Stimulated activated CD8-positive, alpha-beta memory T cell treated with anti-CD3 and anti-CD28 coated beads, Interleukin-4, amount 100 ng/mL, for 1 hour (primary cell): ENCODE results near the gene KRTAP5-5.
"Not testable (repeated sequence)": the region's sequence is repeated elsewhere in the genome, so short reads cannot be mapped to it uniquely, and the experiment has no call there.

ENCODE experiments used
- DNase-seq, 2 donors: peaks; one replicate each; pipeline ENCODE4 v3.0.0-alpha.2; 2020; ENCODE audit warnings: low read depth in 2 of 2, low spot score in 1 of 2

The KRTAP5-5 gene, protein sequence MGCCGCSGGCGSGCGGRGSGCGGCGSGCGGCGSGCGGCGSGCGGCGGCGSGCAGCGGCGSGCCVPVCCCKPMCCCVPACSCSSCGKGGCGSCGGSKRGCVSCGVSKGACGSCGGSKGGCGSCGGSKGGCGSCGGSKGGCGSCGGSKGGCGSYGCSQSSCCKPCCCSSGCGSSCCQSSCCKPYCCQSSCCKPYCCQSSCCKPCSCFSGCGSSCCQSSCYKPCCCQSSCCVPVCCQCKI

GRCh38 chr11:1629326-1630185 lies at the start of gene KRTAP5-5:
Gene KRTAP5-5, plus strand, starts transcription at chr11:1629775. Its CDS starts 66 bp downstream, at chr11:1629841.
- no peak for DNase-seq

DNA sequence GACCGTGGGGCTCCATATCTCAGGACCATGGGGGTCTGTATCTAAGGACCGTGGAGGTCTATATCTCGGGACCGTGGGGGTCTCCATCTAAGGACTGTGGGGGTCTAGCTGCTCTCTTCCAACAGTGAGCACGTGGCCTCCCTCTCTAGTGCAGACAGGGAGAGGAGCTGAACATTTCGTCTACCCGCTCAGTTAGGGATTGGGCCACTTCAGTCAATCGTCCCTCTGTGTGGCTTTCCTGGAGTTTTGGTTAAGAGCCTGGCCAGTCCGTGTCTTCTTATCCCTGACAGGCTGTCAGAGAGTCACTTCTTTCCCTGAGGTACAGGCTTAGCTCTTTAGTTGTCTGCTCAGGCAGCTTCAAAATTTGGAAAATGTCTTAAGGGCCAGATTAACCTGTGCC lies 47.6 kb upstream of the KRTAP5-5 start:
- no peak for DNase-seq

DNA sequence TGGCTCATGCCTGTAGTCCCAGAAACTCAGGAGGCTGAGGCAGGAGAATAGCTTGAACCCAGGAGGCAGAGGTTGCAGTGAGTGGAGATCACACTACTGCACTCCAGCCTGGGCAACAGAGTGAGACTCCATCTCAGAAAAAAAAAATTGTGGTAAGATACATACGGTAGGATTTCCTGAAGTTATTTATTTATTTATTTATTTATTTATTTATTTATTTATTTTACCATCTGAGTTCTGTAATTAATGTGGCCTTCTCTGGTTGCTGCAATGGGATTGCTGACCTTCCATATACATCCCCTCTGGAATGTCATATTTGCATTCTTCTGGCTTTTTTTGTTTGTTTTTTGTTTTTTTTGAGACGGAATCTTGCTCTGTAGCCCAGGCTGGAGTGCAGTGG lies 46.7 kb upstream of the KRTAP5-5 start:
- DNase-seq: not testable (repeated sequence)

GRCh38 chr11:1584661-1585370 lies 44.8 kb upstream of the KRTAP5-5 start, which contains the start of gene KRTAP5-1:
Gene KRTAP5-1, minus strand, starts transcription at chr11:1585283. Its CDS starts 34 bp downstream, at chr11:1585249.
- DNase-seq: not testable (repeated sequence)

DNA sequence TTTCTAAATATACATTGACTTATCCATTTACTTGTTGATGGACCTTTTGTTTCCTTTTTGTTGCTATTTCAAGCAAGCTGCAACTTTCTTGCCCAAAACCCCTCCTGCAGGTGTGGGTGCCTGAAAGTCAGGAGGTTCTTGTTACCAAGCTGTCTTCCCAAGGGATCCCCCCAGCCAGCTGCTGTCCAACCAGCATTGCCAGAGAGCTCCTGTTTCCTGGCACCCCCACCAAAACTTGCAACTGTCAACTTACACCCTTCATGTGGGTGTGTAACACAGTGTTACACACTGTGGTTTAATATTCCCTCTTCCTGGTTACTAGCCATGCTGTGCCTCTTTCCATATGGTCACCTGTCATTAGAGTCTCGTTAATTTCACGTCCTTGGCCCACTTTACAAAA lies 42.9 kb upstream of the KRTAP5-5 start:
- DNase-seq: no peak

GRCh38 chr11:1589191-1589963 lies 40.2 kb upstream of the KRTAP5-5 start:
- not testable (repeated sequence) for DNase-seq

DNA sequence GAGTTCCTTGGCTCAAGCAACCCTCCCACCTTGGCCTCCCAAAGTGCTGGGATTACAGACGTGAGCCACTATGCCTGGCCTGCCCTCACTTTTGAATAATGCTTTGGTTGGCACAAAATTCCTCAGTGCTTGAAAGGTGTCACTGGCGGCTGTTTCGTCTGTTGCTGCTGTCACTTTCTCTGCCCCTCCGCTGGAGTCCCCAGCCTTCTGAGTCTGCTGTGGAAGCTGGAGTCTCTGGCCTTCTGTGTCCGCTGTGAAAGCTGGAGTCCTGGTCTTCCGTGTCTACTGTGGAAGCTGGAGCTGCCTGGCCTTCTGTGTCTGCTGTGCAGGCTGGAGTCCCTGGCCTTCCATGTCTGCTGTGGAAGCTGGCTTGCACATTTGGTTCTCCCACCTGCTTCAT lies 39.6 kb upstream of the KRTAP5-5 start:
- DNase-seq: no peak

GRCh38 chr11:1592628-1593027 lies 36.9 kb upstream of the KRTAP5-5 start:
- DNase-seq: no peak

- DNase-seq: not testable (repeated sequence)
These were observed 33.5 kb upstream of the KRTAP5-5 start for GRCh38 chr11:1595994-1596575.

DNA sequence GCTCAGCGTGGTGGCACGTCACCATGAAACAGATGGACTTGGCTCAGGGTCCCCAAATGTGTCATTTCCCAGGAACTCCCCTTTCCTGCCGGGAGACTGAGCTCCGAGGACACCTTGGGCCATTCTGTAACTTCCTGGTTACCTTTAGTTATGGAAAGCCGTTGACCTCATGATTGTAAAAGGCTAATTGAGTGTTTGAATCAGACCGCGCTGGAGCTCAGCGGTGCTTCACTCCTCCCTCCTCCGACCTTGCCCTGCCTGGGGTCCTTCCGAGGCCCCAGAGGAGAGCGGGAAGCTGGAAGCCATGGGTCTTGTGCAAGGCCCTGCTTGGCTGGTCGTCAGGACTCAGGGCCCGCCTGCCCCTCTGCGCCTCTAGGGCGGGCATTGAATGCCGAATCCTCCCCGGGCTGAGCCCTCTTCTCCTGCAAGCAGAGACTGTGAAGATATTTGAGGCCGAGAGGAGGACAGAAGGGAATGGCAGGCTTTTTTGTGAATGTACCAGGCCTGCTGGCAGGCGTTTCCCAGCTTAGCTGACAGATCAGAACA lies 32.9 kb upstream of the KRTAP5-5 start:
- not testable (repeated sequence) for DNase-seq

GRCh38 chr11:1597331-1597993 lies 32.1 kb upstream of the KRTAP5-5 start:
- DNase-seq: no peak

- DNase-seq: no peak
These were observed 31.6 kb upstream of the KRTAP5-5 start, which contains the start of gene KRTAP5-2 for GRCh38 chr11:1597994-1598380. Gene KRTAP5-2, minus strand, starts transcription at chr11:1598294. Its CDS starts 44 bp downstream, at chr11:1598250.

GRCh38 chr11:1598406-1598805 lies 31.2 kb upstream of the KRTAP5-5 start:
- DNase-seq: not testable (repeated sequence)

DNA sequence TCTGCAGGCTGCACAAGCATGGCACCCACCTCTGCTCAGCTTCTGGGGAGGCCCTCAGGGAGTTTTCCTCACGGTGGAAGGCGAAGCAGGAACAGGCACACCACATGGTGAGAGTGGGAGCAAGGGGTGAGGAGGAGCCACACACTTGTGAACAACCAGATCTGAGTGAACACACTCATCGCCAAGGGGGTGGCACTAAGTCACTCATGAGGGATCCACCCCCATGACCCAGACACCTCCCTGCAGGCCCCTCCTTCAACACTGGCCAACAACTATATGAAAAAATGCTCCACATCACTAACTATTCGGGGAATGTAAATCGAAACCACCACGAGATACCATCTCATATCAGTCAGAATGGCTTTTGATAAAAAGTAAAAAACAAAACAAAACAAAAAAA lies 30.8 kb upstream of the KRTAP5-5 start:
- DNase-seq: no peak

GRCh38 chr11:1600626-1601025 lies 28.9 kb upstream of the KRTAP5-5 start:
- no peak for DNase-seq

GRCh38 chr11:1601663-1602062 lies 27.9 kb upstream of the KRTAP5-5 start:
- not testable (repeated sequence) for DNase-seq

- DNase-seq: no peak
These were observed 25.9 kb upstream of the KRTAP5-5 start for GRCh38 chr11:1603629-1604028.

DNA sequence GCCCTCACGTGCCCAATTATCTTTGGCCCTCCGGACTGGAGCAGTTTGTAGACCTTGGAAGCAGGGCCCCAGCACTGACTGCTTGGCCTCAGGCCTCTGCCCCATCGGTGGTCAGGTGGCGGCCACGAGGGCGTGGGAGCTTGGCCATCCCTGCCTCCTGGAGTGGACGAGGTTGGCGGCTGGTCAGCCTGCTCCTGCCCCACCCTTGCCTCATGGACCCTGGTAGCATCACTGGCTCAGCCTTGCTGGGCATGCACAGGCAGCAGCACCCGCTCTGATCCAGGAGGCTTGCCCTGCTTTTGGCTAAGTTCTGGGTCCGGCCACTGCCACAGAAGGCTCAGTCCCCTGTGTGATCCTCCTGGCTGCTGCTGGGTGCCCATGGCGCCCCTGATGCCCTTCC lies 25.4 kb upstream of the KRTAP5-5 start:
- DNase-seq: no peak

- no peak for DNase-seq
These were observed 24.9 kb upstream of the KRTAP5-5 start for GRCh38 chr11:1604711-1605110.

GRCh38 chr11:1605923-1606322 lies 23.7 kb upstream of the KRTAP5-5 start:
- not testable (repeated sequence) for DNase-seq
